Smooth muscle cell of the brain vasculature (primary cell): ENCODE results near the gene CELSR2.
"Not testable (repeated sequence)": the region's sequence is repeated elsewhere in the genome, so short reads cannot be mapped to it uniquely, and the experiment has no call there.

Experiments used
- DNase-seq: peaks from one replicate; pipeline ENCODE4 v3.0.0-alpha.2; 2012; ENCODE audit warnings: low read depth, low spot score

CELSR2 gene

GRCh38 chr1:109277434-109278204 lies 28.3 kb downstream of the CELSR2 start:
- no peak for DNase-seq

GRCh38 chr1:109279615-109280278 lies 30.4 kb downstream of the CELSR2 start:
- no peak for DNase-seq

GRCh38 chr1:109280862-109281261 lies 31.5 kb downstream of the CELSR2 start:
- no peak for DNase-seq

- no peak for DNase-seq
Measured at GRCh38 chr1:109281680-109282496, 32.5 kb downstream of the CELSR2 start.

GRCh38 chr1:109282497-109282951 lies 33.2 kb downstream of the CELSR2 start:
- no peak for DNase-seq

GRCh38 chr1:109282952-109283747 lies 33.8 kb downstream of the CELSR2 start, which contains the start of gene PSRC1:
TSS of gene PSRC1 (minus strand) at chr1:109283145.
- DNase-seq = peak; percentile 91

- no peak for DNase-seq
Measured at GRCh38 chr1:109283748-109284600, 34.6 kb downstream of the CELSR2 start.

- DNase-seq = not testable (repeated sequence)
Measured at GRCh38 chr1:109286762-109287161, 37.4 kb downstream of the CELSR2 start.

GRCh38 chr1:109290137-109290536 lies 40.8 kb downstream of the CELSR2 start:
- DNase-seq = no peak

GRCh38 chr1:109290998-109291397 lies 41.7 kb downstream of the CELSR2 start:
- no peak for DNase-seq

GRCh38 chr1:109292364-109292763 lies 43.0 kb downstream of the CELSR2 start:
- no peak for DNase-seq

- DNase-seq = no peak
Measured at GRCh38 chr1:109293026-109293425, 43.7 kb downstream of the CELSR2 start.

- no peak for DNase-seq
Measured at GRCh38 chr1:109294481-109294880, 45.1 kb downstream of the CELSR2 start.

- DNase-seq = no peak
Measured at GRCh38 chr1:109295712-109296415, 46.5 kb downstream of the CELSR2 start.

GRCh38 chr1:109296782-109297181 lies 47.4 kb downstream of the CELSR2 start:
- no peak for DNase-seq

- peak; percentile 67 for DNase-seq
Measured at GRCh38 chr1:109298666-109299557, 49.6 kb downstream of the CELSR2 start.

- DNase-seq = peak; percentile 81
Measured at GRCh38 chr1:109299558-109300343, 50.4 kb downstream of the CELSR2 start.

GRCh38 chr1:109300650-109301151 lies 51.4 kb downstream of the CELSR2 start:
- DNase-seq = no peak
